Measurements from ENCODE around the gene NKTR.

DNA sequence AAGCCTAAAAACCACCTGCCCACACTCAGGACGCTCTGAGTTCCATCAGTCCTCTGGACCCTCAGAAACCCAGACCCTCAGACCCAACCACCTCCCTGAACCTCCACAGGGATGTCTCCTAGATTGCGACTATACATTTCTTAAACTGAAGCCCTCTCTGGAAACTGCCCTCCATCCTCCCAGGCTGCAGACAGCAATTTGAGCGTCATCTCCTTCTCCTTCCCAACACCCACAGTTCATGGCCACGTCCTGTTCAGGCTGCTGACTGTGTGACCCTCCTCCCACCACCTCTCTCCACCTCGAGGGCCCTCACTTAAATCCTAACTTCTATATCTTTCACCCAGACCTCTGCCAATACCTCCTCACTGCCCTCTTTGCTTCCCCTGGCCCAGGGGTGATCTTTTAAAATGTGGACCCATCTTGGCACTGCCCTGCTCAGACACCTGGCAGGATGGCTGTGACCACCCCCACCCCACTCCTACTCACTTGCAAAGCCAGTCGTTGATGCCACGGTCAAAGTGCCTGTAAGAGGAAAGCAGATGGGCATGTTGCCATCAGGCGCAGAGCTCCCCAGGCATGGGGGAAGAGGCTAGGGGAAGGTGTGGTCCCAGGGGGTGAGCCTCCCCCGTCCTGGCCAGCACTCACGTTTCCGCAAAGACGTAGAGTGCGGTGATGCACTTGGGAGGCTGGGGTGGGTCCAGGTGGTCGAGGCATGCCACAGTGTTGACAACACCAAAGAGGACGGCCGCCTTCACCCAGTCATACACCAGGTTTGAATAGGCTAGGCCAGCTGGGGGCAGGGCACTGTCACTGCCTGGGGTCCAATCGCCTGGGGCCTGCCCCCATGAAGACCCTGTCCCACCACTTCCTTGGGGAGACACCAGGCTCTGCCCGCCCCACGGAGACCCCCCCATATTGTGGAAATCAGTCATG lies 96.1 kb downstream of the NKTR start:
- TF ChIP-seq, protein P1, sequence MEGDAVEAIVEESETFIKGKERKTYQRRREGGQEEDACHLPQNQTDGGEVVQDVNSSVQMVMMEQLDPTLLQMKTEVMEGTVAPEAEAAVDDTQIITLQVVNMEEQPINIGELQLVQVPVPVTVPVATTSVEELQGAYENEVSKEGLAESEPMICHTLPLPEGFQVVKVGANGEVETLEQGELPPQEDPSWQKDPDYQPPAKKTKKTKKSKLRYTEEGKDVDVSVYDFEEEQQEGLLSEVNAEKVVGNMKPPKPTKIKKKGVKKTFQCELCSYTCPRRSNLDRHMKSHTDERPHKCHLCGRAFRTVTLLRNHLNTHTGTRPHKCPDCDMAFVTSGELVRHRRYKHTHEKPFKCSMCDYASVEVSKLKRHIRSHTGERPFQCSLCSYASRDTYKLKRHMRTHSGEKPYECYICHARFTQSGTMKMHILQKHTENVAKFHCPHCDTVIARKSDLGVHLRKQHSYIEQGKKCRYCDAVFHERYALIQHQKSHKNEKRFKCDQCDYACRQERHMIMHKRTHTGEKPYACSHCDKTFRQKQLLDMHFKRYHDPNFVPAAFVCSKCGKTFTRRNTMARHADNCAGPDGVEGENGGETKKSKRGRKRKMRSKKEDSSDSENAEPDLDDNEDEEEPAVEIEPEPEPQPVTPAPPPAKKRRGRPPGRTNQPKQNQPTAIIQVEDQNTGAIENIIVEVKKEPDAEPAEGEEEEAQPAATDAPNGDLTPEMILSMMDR (conservative IDR thresholded peaks at IDR 0.05; ENCODE audit: low read length): no peak
- TF ChIP-seq EZH2phosphoT487 (IDR thresholded peaks at IDR 0.05; ENCODE audit: borderline replicate concordance, low read depth, low read length): no peak
